WTC11 (cell line): ENCODE results near the gene HSPH1.

Experiments
- EMX1 ChIP-seq: fragments of 250-450 bp; sonication (Bioruptor Pico); IDR thresholded peaks from 2 replicates; pipeline ENCODE4 v1.8.0; 2021; ENCODE audit warnings: mild to moderate bottlenecking
- GTF2I ChIP-seq: fragments of 250-450 bp; sonication (Bioruptor Pico); conservative IDR thresholded peaks from 2 replicates; pipeline ENCODE4 v1.4.0; 2021; ENCODE audit warnings: mild to moderate bottlenecking
- HMGA2 ChIP-seq: fragments of 250-450 bp; sonication (Bioruptor Pico); IDR thresholded peaks from 2 replicates; pipeline ENCODE4 v1.4.0; 2021; ENCODE audit warnings: mild to moderate bottlenecking, moderate library complexity
- JAZF1 ChIP-seq: fragments of 250-450 bp; sonication (Bioruptor Pico); IDR thresholded peaks from 2 replicates; pipeline ENCODE4 v1.9.0; 2021; ENCODE audit warnings: moderate library complexity, mild to moderate bottlenecking, inconsistent platforms
- NFYB ChIP-seq: sonication (generic); formaldehyde crosslinking; conservative IDR thresholded peaks from 2 replicates; pipeline ENCODE4 v1.8.0; 2022; ENCODE audit warnings: low read depth, missing genetic modification reagents
- ZNF263 ChIP-seq: sonication (generic); formaldehyde crosslinking; IDR thresholded peaks from 2 replicates; pipeline ENCODE4 v1.8.1; 2022; ENCODE audit warnings: low read depth, mild to moderate bottlenecking, moderate library complexity, missing genetic modification reagents
- TF ChIP-seq, protein P1 (sequence below): sonication (generic); formaldehyde crosslinking; IDR thresholded peaks from 2 replicates; pipeline ENCODE4 v1.8.1; 2023; ENCODE audit warnings: mild to moderate bottlenecking, missing genetic modification reagents, moderate library complexity
- TF ChIP-seq, protein P2 (sequence below): fragments of 200-600 bp; IDR thresholded peaks from 2 replicates; pipeline ENCODE4 v1.8.0; 2022; ENCODE audit warnings: antibody characterized with exemption
- TF ChIP-seq, protein P3 (sequence below): sonication (generic); formaldehyde crosslinking; IDR thresholded peaks from 2 replicates; pipeline ENCODE4 v1.8.1; 2022; ENCODE audit warnings: low read depth, mild to moderate bottlenecking, moderate library complexity, missing genetic modification reagents, borderline replicate concordance
- TF ChIP-seq, protein P4 (sequence below): sonication (generic); formaldehyde crosslinking; IDR thresholded peaks from 2 replicates; pipeline ENCODE4 v1.8.0; 2022; ENCODE audit warnings: mild to moderate bottlenecking, missing genetic modification reagents
- TF ChIP-seq, protein P5 (sequence below): sonication (generic); formaldehyde crosslinking; IDR thresholded peaks from 2 replicates; pipeline ENCODE4 v1.8.1; 2022; ENCODE audit warnings: missing genetic modification reagents, borderline replicate concordance
- TF ChIP-seq, protein P6 (sequence below): sonication (generic); formaldehyde crosslinking; IDR thresholded peaks from 2 replicates; pipeline ENCODE4 v1.8.1; 2022; ENCODE audit warnings: mild to moderate bottlenecking, missing genetic modification reagents, moderate library complexity, borderline replicate concordance
- TF ChIP-seq, protein P7 (sequence below): sonication (generic); formaldehyde crosslinking; IDR thresholded peaks from 2 replicates; pipeline ENCODE4 v1.8.1; 2023; ENCODE audit warnings: mild to moderate bottlenecking, missing genetic modification reagents
- TF ChIP-seq, protein P8 (sequence below): fragments of 250-450 bp; sonication (Bioruptor Pico); IDR thresholded peaks from 2 replicates; pipeline ENCODE4 v1.9.0; 2021; ENCODE audit warnings: mild to moderate bottlenecking, borderline replicate concordance

DNA sequence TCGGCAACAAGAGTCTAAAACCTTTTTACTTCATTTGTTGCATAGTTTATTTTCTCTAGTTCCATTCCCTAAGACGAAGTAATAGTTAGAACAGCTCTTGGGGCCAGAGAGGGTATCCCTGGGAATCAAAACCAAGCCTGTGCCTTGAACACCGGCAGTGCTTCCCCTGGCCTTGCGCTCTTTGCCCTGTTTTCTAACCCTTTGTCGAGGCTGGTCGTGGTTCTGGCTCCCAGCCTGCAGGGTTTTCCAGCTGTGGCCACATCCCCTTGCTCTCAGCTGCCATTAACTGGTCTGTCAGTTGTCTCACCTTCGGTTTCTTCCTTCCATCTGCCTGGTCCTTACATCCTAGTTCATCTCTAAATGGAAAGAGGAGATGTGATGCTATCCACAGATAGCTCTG, 61.0 kb downstream of the HSPH1 start:
- TF ChIP-seq, protein P1, sequence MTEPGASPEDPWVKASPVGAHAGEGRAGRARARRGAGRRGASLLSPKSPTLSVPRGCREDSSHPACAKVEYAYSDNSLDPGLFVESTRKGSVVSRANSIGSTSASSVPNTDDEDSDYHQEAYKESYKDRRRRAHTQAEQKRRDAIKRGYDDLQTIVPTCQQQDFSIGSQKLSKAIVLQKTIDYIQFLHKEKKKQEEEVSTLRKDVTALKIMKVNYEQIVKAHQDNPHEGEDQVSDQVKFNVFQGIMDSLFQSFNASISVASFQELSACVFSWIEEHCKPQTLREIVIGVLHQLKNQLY: no peak
- TF ChIP-seq NFYB (CRISPR knock-in tag) (no peak), ZNF263 (CRISPR knock-in tag) (no peak), EMX1 (CRISPR knock-in tag) (no peak), HMGA2 (CRISPR knock-in tag) (no peak), JAZF1 (no peak), GTF2I (CRISPR knock-in tag) (no peak)
- TF ChIP-seq, protein P2, sequence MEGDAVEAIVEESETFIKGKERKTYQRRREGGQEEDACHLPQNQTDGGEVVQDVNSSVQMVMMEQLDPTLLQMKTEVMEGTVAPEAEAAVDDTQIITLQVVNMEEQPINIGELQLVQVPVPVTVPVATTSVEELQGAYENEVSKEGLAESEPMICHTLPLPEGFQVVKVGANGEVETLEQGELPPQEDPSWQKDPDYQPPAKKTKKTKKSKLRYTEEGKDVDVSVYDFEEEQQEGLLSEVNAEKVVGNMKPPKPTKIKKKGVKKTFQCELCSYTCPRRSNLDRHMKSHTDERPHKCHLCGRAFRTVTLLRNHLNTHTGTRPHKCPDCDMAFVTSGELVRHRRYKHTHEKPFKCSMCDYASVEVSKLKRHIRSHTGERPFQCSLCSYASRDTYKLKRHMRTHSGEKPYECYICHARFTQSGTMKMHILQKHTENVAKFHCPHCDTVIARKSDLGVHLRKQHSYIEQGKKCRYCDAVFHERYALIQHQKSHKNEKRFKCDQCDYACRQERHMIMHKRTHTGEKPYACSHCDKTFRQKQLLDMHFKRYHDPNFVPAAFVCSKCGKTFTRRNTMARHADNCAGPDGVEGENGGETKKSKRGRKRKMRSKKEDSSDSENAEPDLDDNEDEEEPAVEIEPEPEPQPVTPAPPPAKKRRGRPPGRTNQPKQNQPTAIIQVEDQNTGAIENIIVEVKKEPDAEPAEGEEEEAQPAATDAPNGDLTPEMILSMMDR: no peak
- TF ChIP-seq, protein P3, sequence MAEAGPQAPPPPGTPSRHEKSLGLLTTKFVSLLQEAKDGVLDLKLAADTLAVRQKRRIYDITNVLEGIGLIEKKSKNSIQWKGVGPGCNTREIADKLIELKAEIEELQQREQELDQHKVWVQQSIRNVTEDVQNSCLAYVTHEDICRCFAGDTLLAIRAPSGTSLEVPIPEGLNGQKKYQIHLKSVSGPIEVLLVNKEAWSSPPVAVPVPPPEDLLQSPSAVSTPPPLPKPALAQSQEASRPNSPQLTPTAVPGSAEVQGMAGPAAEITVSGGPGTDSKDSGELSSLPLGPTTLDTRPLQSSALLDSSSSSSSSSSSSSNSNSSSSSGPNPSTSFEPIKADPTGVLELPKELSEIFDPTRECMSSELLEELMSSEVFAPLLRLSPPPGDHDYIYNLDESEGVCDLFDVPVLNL: no peak
- TF ChIP-seq, protein P4, sequence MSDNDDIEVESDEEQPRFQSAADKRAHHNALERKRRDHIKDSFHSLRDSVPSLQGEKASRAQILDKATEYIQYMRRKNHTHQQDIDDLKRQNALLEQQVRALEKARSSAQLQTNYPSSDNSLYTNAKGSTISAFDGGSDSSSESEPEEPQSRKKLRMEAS (CRISPR knock-in tag): no peak
- TF ChIP-seq, protein P5, sequence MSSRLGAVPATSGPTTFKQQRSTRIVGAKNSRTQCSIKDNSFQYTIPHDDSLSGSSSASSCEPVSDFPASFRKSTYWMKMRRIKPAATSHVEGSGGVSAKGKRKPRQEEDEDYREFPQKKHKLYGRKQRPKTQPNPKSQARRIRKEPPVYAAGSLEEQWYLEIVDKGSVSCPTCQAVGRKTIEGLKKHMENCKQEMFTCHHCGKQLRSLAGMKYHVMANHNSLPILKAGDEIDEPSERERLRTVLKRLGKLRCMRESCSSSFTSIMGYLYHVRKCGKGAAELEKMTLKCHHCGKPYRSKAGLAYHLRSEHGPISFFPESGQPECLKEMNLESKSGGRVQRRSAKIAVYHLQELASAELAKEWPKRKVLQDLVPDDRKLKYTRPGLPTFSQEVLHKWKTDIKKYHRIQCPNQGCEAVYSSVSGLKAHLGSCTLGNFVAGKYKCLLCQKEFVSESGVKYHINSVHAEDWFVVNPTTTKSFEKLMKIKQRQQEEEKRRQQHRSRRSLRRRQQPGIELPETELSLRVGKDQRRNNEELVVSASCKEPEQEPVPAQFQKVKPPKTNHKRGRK (CRISPR knock-in tag): no peak
- TF ChIP-seq, protein P6, sequence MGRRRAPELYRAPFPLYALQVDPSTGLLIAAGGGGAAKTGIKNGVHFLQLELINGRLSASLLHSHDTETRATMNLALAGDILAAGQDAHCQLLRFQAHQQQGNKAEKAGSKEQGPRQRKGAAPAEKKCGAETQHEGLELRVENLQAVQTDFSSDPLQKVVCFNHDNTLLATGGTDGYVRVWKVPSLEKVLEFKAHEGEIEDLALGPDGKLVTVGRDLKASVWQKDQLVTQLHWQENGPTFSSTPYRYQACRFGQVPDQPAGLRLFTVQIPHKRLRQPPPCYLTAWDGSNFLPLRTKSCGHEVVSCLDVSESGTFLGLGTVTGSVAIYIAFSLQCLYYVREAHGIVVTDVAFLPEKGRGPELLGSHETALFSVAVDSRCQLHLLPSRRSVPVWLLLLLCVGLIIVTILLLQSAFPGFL (CRISPR knock-in tag): no peak
- TF ChIP-seq, protein P7, sequence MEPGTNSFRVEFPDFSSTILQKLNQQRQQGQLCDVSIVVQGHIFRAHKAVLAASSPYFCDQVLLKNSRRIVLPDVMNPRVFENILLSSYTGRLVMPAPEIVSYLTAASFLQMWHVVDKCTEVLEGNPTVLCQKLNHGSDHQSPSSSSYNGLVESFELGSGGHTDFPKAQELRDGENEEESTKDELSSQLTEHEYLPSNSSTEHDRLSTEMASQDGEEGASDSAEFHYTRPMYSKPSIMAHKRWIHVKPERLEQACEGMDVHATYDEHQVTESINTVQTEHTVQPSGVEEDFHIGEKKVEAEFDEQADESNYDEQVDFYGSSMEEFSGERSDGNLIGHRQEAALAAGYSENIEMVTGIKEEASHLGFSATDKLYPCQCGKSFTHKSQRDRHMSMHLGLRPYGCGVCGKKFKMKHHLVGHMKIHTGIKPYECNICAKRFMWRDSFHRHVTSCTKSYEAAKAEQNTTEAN (CRISPR knock-in tag): no peak
- TF ChIP-seq, protein P8, sequence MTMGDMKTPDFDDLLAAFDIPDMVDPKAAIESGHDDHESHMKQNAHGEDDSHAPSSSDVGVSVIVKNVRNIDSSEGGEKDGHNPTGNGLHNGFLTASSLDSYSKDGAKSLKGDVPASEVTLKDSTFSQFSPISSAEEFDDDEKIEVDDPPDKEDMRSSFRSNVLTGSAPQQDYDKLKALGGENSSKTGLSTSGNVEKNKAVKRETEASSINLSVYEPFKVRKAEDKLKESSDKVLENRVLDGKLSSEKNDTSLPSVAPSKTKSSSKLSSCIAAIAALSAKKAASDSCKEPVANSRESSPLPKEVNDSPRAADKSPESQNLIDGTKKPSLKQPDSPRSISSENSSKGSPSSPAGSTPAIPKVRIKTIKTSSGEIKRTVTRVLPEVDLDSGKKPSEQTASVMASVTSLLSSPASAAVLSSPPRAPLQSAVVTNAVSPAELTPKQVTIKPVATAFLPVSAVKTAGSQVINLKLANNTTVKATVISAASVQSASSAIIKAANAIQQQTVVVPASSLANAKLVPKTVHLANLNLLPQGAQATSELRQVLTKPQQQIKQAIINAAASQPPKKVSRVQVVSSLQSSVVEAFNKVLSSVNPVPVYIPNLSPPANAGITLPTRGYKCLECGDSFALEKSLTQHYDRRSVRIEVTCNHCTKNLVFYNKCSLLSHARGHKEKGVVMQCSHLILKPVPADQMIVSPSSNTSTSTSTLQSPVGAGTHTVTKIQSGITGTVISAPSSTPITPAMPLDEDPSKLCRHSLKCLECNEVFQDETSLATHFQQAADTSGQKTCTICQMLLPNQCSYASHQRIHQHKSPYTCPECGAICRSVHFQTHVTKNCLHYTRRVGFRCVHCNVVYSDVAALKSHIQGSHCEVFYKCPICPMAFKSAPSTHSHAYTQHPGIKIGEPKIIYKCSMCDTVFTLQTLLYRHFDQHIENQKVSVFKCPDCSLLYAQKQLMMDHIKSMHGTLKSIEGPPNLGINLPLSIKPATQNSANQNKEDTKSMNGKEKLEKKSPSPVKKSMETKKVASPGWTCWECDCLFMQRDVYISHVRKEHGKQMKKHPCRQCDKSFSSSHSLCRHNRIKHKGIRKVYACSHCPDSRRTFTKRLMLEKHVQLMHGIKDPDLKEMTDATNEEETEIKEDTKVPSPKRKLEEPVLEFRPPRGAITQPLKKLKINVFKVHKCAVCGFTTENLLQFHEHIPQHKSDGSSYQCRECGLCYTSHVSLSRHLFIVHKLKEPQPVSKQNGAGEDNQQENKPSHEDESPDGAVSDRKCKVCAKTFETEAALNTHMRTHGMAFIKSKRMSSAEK (CRISPR knock-in tag): no peak
